PFSK-1 (cell line): ENCODE measurements around the gene RHCG.

ENCODE experiments used
- TAF1 ChIP-seq: IDR thresholded peaks from 2 replicates; pipeline ENCODE4 v1.6.1; 2012; ENCODE audit warnings: low read length, control low read depth, borderline replicate concordance; ENCODE audit not compliant: insufficient read depth
- TF ChIP-seq, protein P1 (sequence below), 2 experiments: IDR thresholded peaks; 2 replicates each; pipeline versions ENCODE4 v1.6.1 to v1.8.0; 2011 to 2012; ENCODE audit warnings: low read depth in 2 of 2, low read length in 2 of 2, control low read depth in 1 of 2, inconsistent platforms in 1 of 2, mild to moderate bottlenecking in 1 of 2, moderate library complexity in 1 of 2; ENCODE audit not compliant: insufficient read depth in 1 of 2

DNA sequence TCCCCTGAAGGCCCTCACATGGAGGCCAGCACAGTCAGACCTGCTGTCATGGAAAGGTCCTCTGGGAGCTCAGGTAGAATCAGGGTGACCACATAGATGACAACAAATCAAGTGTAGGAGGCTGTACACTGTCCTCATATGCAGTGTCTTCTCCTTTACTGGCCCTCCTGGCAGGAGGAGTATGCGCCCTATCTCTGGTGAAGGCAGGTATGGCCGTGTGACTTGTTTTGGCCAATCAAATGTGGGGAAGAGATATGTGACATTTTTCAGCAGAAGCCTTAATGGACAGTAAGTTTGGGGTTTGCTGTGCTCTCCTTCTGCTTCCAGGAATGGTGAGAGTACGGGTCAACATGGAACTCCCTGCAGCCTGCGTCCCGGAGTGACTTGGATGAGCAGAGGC lies 69.9 kb downstream of the RHCG start:
- TF ChIP-seq TAF1 = no peak
- TF ChIP-seq, protein P1, sequence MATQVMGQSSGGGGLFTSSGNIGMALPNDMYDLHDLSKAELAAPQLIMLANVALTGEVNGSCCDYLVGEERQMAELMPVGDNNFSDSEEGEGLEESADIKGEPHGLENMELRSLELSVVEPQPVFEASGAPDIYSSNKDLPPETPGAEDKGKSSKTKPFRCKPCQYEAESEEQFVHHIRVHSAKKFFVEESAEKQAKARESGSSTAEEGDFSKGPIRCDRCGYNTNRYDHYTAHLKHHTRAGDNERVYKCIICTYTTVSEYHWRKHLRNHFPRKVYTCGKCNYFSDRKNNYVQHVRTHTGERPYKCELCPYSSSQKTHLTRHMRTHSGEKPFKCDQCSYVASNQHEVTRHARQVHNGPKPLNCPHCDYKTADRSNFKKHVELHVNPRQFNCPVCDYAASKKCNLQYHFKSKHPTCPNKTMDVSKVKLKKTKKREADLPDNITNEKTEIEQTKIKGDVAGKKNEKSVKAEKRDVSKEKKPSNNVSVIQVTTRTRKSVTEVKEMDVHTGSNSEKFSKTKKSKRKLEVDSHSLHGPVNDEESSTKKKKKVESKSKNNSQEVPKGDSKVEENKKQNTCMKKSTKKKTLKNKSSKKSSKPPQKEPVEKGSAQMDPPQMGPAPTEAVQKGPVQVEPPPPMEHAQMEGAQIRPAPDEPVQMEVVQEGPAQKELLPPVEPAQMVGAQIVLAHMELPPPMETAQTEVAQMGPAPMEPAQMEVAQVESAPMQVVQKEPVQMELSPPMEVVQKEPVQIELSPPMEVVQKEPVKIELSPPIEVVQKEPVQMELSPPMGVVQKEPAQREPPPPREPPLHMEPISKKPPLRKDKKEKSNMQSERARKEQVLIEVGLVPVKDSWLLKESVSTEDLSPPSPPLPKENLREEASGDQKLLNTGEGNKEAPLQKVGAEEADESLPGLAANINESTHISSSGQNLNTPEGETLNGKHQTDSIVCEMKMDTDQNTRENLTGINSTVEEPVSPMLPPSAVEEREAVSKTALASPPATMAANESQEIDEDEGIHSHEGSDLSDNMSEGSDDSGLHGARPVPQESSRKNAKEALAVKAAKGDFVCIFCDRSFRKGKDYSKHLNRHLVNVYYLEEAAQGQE (IDR thresholded peaks at IDR 0.05; ENCODE audit: insufficient read depth in 1 of 2, low read depth in 2 of 2, low read length in 2 of 2) = no peak
